ENCODE results near the gene SLC66A1. TPM values are rescaled to one million over a fixed set of nuclear protein-coding genes. Genes with fewer than 3 reads are reported as not detected.
A peak's percentile ranks its signal among the peaks of the same experiment; 100 is the strongest.

The SLC66A1 gene
- total RNA-seq, 2 donors from 2014 or later: 5.7 to 8.9 TPM

DNA sequence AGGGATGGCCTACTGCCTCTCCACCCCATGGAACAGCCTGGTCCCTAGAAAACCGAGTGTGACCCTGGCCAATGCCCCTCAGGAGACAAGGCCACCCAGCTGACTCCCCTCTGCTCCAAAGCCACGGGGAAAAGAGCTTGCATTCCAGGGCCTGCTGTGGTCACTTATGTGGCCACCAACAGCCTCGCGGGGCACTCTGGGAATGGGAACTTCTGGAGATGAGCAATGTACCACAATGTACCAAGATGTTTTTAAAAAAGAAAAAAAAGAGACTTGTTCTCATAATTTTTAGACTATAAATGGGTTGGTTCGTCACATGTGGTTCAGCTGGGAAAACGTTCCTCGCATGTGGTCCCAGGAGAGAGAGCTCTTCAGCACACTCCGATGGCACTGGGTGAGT, 62.8 kb downstream of the SLC66A1 start:
- ATAC-seq (replicated peaks): no peak
- Mint-ChIP-seq H3K27me3 (no peaks in the 10 kb centered on the region), H3K4me3 (no peak overlapping the region), H3K27ac (peak overlapping the region; percentile 43), H3K36me3 (ENCODE audit: low read depth) (peaks cover 68% of the 10 kb centered on the region), H3K4me1 (peaks cover 29% of the 10 kb centered on the region), H3K9me3 (no peaks in the 10 kb centered on the region)

GRCh38 chr1:19375631-19376400, 63.7 kb downstream of the SLC66A1 start:
- no peaks in the 10 kb centered on the region for H3K27me3 Mint-ChIP-seq
- no peak overlapping the region for H3K4me3 Mint-ChIP-seq
- peak overlapping the region; percentile 69 for H3K27ac Mint-ChIP-seq
- peaks cover 29% of the 10 kb centered on the region for H3K4me1 Mint-ChIP-seq
- H3K9me3 Mint-ChIP-seq: no peaks in the 10 kb centered on the region
- no peak for ATAC-seq (replicated peaks)
- H3K36me3 Mint-ChIP-seq (ENCODE audit: low read depth): peaks cover 77% of the 10 kb centered on the region

- Mint-ChIP-seq H3K27me3 (no peaks in the 10 kb centered on the region), H3K4me1 (peaks cover 29% of the 10 kb centered on the region), H3K36me3 (ENCODE audit: low read depth) (peaks cover 86% of the 10 kb centered on the region), H3K4me3 (no peak overlapping the region), H3K9me3 (no peaks in the 10 kb centered on the region), H3K27ac (peak overlapping the region; percentile 81)
- no peak for ATAC-seq (replicated peaks)
These were observed 64.6 kb downstream of the SLC66A1 start for GRCh38 chr1:19376428-19377372.

GRCh38 chr1:19377812-19378718, 65.9 kb downstream of the SLC66A1 start:
- peak; percentile 97 for ATAC-seq (replicated peaks)
- peak overlapping the region; percentile 84 for H3K27ac Mint-ChIP-seq
- peaks cover 90% of the 10 kb centered on the region for H3K36me3 Mint-ChIP-seq (ENCODE audit: low read depth)

More at GRCh38 chr1:19377812-19378718, 65.9 kb downstream of the SLC66A1 start:
- Mint-ChIP-seq H3K27me3 (no peaks in the 10 kb centered on the region), H3K4me1 (peaks cover 29% of the 10 kb centered on the region), H3K9me3 (no peaks in the 10 kb centered on the region), H3K4me3 (peak overlapping the region; percentile 42)

Other genes with a start within 250 kb of the SLC66A1 start
- gene UBR4, start 102.1 kb upstream of the SLC66A1 start, total RNA-seq: 100 to 1,000 TPM; 145 to 195 TPM
- gene EMC1, start 60.8 kb upstream of the SLC66A1 start, total RNA-seq: 10 to 100 TPM; 41.1 to 51.9 TPM
- gene MRTO4, start 60.5 kb upstream of the SLC66A1 start, total RNA-seq: 100 to 1,000 TPM in 1 of 2 donors, 10 to 100 TPM in 1; 59.3 to 113 TPM
- gene AKR7A3, start 23.6 kb upstream of the SLC66A1 start, total RNA-seq: 1 to 10 TPM in 1 of 2 donors, under 1 TPM in 1; 0.71 to 1.6 TPM
- gene AKR7A2, start 182 bp upstream of the SLC66A1 start, total RNA-seq: 10 to 100 TPM; 37.1 to 61.4 TPM
- gene CAPZB, start 173.2 kb downstream of the SLC66A1 start, total RNA-seq: 100 to 1,000 TPM; 291 to 399 TPM

Data from activated T-helper 17 cell treated with anti-CD3 and anti-CD28 coated beads, Interleukin-2, amount 50 U/mL, for 72 hours (primary cell).